NCI-H774 (cell line): Measurements from ENCODE around the gene EIF4ENIF1.
"Not testable (repeated sequence)": the region's sequence is repeated elsewhere in the genome, so short reads cannot be mapped to it uniquely, and the experiment has no call there.

Experiments
- DNase-seq: peaks from one replicate; lab custom pipeline; 2025; lab: John Stamatoyannopoulos, UW

The EIF4ENIF1 gene

GRCh38 chr22:31441652-31442051 is 48.0 kb downstream of the EIF4ENIF1 start:
- no peak for DNase-seq

- DNase-seq: no peak
These were observed 49.0 kb downstream of the EIF4ENIF1 start for GRCh38 chr22:31440681-31441080.

- no peak for DNase-seq
These were observed 49.8 kb downstream of the EIF4ENIF1 start for GRCh38 chr22:31439808-31440207.

DNA sequence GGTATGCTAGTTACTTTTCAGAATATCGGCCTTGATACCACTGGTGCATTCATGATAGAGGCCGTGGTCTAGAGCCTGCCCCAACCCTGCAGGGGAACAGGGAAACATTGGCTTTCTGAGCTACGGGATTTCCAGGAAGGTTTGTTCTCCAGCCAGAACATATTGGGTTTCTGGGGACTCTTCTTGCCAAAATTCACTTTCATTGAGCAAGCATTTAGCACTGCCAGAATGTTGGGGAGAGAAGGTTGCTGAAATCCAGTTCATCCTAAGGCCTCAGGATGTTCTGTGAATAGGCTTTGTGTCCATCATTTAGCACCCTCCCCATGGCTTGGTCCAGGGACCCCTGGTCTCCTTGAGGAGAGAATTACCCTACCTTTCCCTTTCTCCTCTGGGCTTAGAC is 53.5 kb downstream of the EIF4ENIF1 start:
- DNase-seq: no peak

- DNase-seq: no peak
These were observed 57.7 kb downstream of the EIF4ENIF1 start for GRCh38 chr22:31431950-31432349.

GRCh38 chr22:31425331-31426050 is 64.2 kb downstream of the EIF4ENIF1 start:
- no peak for DNase-seq

DNA sequence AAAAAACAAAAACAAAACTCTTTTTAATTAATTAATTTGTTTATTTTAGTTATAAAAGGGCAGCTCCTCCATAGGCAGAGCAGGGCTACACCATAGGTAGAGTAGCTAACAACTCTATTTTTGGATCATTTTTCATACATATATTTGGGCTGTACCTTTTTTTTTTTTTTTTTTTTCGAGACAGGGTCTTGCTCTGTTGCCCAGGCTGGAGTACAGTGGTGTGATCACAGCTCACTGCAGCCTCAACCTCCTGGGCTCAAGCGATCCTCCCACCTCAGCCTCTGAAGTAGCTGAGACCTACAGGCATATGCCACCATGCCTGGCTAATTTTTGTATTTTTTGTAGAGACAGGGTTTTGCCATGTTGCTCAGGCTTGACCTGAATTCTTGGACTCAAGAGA is 87.3 kb downstream of the EIF4ENIF1 start:
- DNase-seq: not testable (repeated sequence)

GRCh38 chr22:31400023-31400397 is 89.6 kb downstream of the EIF4ENIF1 start:
- DNase-seq: no peak

DNA sequence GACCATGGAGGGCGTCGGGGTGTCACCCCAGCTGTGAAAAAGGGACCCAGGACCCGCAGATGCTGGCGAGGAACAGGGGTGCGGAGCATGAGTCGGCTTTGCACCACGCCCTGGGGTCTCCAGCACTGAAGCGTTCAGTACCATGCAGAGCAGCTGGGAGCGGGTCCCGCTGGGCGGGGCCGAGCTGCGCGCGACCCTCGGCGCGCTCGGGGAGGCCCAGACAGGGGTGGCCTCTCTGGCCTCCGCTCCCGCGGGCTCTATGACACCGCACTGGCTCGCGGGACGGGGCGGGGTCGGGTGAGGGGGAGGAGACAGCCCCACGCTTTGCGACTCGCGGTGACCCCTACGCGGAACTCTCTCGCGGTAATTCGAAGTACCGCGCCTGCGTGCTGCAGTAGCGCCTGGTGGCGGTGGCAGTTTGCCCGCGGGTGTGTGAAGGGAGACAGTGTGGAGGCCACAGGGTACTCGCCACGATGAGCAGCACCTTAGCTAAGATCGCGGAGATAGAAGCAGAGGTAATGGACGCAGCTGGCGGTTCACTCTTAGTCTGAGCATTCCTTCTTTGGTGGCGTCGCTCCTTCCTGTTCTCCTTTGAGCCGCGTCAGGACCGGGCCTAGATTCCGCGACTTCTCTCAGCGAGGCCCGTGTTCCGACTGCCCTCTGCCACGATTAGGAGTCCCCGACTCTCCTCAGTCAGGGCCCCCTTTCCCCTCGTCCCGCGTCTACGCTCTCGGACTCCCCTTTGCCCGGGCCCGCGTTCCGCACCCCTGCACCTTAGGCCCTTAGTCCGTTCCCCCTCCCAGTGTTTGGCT is 90.2 kb downstream of the EIF4ENIF1 start, which contains the start of gene DRG1:
Gene DRG1 (plus strand): TSS at position 394 of the 812 bp plus-strand sequence. CDS start 80 bp downstream, at position 474.
- peak; percentile 75 for DNase-seq

- no peak for DNase-seq
These were observed 91.4 kb downstream of the EIF4ENIF1 start for GRCh38 chr22:31398231-31398630.

DNA sequence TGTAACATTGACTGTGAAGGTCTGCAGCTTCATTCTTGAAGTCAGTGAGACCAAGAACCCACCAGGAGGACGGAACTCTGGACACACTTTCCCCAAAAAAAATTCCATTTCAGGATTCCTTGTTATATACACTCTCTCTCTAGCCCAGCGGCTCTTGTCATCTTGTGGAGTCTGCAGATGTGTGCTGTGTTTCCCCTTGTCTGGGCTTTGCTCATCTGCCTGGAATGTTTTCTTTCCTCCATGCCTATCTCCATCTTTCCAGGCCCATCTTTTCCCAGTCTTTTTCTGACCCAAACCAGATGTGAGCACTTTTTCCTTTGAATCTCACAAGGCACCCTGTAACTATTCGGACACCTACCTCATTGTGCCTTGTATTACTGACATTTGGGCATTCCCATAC is 95.3 kb downstream of the EIF4ENIF1 start:
- no peak for DNase-seq

- DNase-seq: no peak
These were observed 95.7 kb downstream of the EIF4ENIF1 start for GRCh38 chr22:31393893-31394292.
